AG10803 (cell line): ENCODE measurements around the gene DUSP16.

Experiments used
- DNase-seq: peaks from one replicate; pipeline ENCODE4 v3.0.0; 2010; ENCODE audit warnings: low read depth
- H3K4me3 ChIP-seq: 2 replicates; pipeline ENCODE4 v1.5.1; 2011; ENCODE audit warnings: mild to moderate bottlenecking, low read length, control low read depth
- CTCF ChIP-seq: conservative IDR thresholded peaks from 2 replicates; pipeline ENCODE4 v1.5.1; 2011; ENCODE audit warnings: mild to moderate bottlenecking, low read length, control low read depth, inconsistent platforms

Gene DUSP16

GRCh38 chr12:12467264-12467663, 95.4 kb downstream of the DUSP16 start:
- no peak overlapping the region for H3K4me3 ChIP-seq
- no peak for DNase-seq
- TF ChIP-seq CTCF = no peak

- no peak overlapping the region for H3K4me3 ChIP-seq
- DNase-seq = no peak
- TF ChIP-seq CTCF = no peak
These were observed 96.5 kb downstream of the DUSP16 start for GRCh38 chr12:12466157-12466556.

GRCh38 chr12:12465522-12465921, 97.1 kb downstream of the DUSP16 start:
- no peak overlapping the region for H3K4me3 ChIP-seq
- no peak for TF ChIP-seq CTCF
- no peak for DNase-seq

- TF ChIP-seq CTCF = no peak
- H3K4me3 ChIP-seq = no peak overlapping the region
- no peak for DNase-seq
These were observed 100.7 kb downstream of the DUSP16 start for GRCh38 chr12:12461923-12462315.

- TF ChIP-seq CTCF = no peak
- no peak overlapping the region for H3K4me3 ChIP-seq
- DNase-seq = no peak
These were observed 101.4 kb downstream of the DUSP16 start for GRCh38 chr12:12460935-12461922.

GRCh38 chr12:12456637-12457036, 106.0 kb downstream of the DUSP16 start:
- H3K4me3 ChIP-seq = no peak overlapping the region
- no peak for DNase-seq
- TF ChIP-seq CTCF = no peak

- H3K4me3 ChIP-seq = no peak overlapping the region
- no peak for TF ChIP-seq CTCF
- no peak for DNase-seq
These were observed 108.3 kb downstream of the DUSP16 start for GRCh38 chr12:12454315-12454714.
